GM19463 (cell line): ENCODE results near the gene EIF3M.

Source experiments
- ATAC-seq: cut with Tn5 transposase; IDR thresholded peaks from one replicate; pipeline ENCODE4 v1.9.1; 2021; ENCODE audit warnings: mild to moderate bottlenecking, moderate library complexity; ENCODE audit not compliant: unreplicated experiment

EIF3M gene

DNA sequence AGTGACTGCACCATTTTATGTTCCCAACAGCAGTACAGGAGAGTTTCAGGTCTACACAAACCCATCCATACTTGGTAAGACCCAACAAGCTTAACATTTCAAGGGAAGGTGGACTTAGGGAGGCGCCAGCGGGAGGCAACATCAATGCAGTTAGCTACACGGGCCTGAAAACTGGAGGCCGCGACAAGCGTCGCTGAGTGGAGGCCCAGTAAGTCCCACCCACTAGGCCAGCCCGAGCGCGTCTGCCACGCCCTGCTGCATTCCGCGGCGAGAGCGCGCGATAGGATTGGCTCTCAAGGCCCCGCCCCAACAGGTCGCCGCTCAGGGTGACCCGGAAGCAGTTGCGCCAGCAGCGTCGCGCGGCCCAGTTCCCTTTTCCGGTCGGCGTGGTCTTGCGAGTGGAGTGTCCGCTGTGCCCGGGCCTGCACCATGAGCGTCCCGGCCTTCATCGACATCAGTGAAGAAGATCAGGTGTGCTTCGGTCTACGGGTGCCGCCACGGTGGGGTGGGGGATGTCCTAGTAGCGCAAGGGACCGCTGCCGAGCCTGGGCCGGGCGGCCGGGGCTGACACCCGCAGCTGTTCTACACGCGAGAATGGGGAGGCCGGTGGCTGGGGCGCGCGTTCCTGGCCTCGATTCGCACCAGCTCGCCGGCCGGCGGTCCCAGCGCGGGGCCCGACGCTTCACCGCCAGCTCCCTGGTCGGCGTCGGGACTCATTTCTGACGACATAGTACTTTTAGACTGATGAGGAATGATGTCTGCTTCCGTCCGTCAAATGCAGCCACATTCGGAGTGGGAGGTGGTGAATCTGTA lies at the start of gene EIF3M:
TSS of gene EIF3M (plus strand) at position 373 of the 813 bp plus-strand sequence. CDS start at position 430, 57 bp downstream.
- peak; percentile 98 for ATAC-seq

DNA sequence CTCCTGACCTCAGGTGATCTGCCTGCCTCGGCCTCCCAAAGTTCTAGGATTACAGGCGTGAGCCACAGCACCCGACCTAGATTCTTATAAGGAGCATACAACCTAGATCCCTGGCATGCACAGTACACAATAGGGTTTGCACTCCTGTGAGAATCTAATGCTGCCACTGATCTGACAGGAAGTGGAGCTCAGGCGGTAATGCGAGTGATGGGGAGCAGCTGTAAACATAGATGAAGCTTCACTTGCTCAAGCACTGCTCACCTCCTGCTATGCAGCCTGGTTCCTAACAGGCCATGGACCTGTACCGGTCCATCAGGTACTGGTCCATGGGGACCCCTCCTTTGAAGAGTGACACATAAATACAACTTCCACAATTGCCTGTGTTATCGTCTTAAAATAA lies 44.8 kb upstream of the EIF3M start:
- ATAC-seq: no peak

DNA sequence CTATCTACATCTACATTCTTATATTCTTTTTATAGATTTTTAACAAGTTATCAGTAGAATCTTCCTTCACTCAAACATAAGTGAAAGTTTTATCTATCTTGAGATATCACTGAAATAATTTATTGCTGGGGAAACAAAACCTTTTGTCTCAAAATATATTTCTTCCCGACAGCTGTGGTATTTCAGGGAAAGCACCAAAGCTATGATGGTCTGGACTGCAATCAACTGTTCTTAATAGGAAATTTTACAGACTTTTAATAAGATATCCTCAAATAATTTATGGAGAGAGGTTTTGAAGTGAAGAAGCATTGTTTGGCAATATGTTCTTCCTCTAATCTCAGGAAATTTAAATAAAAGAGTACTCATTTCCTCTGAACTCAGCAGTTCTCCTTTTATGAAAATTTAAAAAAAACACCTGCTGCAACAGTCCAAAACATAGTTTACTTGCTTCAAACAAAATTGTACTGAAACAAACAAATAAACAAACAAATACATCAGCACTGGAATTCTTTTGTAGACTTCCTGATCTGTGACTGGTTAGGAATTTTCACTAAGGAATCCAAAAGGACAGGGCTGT lies 33.9 kb upstream of the EIF3M start:
- no peak for ATAC-seq

DNA sequence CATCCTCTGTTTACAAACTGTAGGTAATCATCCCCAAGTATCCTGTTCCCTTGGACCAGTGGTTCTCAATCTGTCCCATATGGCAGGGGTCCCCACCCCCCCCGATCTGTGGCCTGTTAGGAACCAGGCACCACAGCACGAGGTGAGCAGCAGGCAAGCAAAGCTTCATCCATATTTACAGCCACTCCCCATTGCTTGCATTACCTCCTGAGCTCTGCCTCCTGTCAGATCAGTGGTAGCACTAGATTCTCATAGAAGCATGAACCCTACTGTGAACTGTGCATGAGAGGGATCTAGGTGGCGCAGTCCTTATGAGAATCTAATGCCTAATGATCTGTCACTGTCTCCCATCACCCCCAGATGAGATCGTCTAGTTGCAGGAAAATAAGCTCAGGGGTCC lies 33.4 kb upstream of the EIF3M start:
- ATAC-seq: no peak

DNA sequence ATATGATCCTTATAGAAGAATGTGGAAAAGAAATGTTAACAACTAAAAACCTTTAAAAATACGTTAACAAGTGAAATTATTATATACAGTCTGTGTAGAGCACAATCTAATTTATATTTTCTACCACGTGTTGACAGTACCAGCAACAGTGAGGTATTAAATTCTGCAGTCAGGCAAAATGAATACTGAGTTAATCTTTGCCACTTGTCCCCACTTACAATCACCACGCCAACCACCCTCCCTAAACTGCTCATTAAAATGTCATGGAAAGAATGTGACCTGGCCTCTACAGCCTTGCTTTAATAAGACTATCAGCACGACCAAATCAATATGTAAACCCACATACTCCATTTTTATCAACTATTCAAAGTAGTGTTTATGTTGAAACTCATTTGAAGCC lies 28.5 kb upstream of the EIF3M start:
- no peak for ATAC-seq

DNA sequence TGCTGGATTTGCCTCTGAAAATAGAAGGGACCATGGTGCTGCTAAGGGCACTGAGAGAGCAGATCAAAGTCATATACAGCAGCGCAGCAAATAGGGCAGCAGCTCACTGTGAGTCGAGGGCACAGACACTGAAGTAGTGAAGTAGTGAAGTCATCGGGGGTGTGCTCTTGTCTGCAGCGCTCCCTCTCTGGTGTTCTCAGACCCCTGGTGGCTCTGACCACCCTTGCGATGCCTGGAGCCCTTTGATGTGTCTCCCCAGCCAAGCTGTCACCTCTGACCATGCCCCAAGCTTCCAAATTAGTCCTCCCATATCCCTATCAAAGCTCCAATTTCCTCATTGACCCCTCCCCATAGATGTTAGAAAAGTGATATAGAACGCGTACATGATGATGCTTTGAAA lies 27.7 kb upstream of the EIF3M start:
- ATAC-seq: no peak

DNA sequence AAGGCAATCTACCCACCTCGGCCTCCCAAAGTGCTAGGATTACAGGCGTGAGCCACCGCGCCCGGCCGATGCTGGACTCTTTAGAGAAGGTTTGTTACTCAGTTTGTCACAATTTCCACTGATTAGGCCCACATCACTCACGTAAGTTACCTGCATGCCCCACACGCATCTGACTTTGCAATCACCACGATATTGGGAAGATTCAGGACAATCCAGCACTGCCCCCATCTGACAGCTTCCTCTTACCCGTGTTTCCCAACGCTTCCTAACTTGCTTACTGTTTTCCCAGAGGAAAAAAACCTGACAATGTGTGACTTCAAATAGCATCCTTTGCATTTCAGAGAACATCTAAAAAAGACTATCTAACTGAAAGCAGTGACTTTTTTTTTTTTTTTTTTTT lies 21.8 kb upstream of the EIF3M start:
- no peak for ATAC-seq

DNA sequence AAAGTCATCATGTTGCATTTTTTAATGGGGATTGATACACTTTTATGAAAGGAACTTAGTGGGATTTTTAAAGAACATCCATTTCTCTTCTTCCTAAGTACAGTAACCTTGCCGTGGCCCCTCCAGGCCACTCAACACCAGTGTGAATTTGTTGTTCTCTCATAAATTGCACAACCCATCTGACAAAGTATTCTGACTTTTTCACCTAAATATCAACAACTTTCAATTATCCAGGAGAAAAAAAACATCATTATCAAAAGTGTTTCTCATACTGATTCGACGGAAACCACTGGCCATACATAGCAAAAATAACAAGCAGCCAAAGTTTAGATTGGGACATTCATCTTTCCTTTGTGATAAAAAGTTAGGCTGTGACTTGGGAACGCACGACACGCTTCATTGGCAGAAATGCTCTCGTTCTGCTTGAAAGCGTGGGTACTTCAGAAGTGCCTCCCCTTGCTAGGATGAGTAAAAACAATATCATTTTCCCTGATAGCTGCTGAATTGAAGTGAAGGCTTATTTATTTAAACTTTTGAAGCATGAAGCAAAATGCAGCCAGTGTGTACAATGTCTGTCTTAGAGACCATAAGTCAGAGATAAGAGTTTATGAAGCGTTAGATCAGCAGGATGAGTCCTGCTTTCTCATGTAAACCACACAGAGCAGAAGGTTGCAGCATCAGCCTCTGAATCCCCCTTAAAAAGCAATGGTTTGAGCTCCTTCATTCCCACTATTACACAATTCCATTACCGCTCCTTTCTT lies 20.6 kb upstream of the EIF3M start:
- no peak for ATAC-seq

DNA sequence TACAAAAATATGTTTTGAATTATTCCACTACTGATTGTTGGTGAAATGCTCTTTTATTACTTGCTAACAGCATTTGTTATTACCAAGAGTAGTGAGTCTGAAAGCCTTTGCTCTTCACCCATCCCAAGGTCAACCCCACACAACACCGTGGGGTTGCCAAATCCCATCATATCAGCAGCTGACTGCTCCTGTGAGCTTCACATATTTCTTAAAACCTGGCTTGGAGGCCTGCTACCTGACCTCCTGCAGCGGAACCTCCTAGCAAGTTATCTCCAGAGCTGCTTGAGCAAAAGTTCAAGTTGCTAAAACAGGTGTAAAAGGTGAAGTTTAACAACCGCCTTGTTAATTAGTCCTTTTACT lies 20.1 kb upstream of the EIF3M start:
- no peak for ATAC-seq

DNA sequence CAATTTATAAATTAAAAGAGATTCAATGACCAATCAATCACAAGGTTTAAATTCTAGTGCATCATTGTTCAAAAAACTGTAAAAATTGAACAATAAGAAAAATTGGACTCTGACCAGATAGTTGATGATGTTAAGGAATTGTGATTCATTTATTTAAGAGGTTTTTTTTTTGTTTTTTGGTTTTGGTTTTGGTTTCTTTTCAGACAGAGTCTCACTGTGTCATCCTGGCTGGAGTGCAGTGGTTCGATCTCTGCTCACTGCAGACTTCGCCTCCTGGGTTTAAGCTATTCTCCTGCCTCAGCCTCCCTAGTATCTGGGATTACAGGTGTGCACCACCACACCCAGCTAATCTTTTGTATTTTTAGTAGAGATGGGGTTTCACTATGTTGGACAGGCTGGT lies 17.1 kb upstream of the EIF3M start:
- ATAC-seq: no peak

DNA sequence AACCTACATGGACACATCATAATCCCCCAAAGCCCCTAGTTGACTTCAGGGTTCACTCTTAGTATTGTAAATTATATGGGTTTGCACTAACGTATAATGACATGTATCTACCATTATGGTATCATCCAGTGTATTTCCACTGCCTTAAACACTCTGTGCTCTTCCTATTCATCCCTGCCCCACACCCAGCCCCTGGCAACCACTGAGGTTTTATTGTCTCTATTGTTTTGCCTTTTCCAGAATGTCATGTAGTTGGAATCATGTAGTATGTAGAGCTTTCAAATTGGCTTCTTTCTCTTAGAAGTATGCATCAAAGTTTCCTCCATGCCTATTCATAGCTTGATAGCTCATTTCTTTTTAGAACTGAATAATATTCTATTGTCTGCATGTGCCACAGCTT lies 16.5 kb upstream of the EIF3M start:
- ATAC-seq: no peak

DNA sequence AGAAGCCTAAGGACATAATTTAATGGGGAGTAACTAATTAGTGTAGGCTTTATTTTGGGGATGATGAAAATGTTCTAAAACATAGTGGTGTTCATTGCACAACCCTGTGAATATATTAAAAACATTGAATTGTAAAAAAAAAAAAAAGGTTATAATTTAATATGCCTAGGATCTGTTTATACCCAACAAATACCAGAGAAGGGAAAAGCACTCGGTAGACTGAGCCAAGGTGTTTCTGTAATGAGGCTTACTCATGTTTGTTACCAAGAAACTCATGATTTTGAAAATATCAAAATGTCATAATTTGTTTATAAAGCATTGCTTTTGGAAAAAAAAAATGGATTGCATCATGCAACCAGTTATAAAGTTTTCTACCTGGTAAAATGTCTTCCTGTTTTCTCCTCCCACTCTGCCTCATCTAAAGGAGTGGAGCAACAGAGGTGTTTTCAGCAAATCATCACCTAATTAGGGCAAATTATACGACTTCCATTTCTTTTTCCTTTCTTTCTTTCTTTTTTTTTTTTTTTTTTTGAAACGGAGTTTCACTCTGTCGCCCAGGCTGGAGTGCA lies 14.2 kb upstream of the EIF3M start:
- ATAC-seq: no peak

DNA sequence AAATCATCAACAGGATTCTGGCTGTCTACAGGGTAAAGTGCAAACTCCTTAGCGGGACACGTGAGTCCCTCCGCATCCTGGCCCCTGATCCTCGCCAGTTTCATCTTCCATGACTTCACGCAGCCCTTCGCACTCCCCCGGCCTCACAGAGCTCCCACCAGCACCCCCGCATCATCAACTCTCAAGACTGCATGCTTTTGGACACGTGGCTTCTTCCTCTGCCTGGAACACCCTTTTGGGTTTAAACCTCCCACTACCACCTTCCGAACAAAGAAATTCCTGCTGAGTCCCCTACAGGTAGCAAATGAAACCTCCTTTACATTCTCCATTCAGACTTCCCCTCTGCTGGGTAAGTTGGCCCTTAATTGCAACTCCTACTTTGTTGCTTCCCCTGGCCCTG lies 12.6 kb upstream of the EIF3M start:
- ATAC-seq: no peak

DNA sequence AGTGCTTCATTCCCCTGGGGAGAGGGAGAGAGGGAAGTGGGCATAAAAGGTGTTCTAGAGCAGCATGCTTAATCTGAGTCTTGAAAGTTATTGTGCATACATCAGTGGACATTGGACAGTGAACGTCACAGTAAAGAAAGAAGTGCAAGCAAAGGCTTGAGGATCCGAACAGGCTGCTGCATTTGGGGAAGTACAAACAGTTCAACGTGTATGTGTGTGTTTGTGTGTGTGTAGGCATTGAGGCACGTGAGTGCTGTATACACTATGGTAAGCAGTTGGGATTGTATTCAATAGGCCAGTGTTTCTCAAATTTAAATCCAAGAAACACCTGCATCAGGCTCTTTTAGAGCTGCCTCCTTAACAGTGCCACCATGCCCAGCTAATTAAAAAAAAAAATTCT lies 10.4 kb upstream of the EIF3M start:
- no peak for ATAC-seq

DNA sequence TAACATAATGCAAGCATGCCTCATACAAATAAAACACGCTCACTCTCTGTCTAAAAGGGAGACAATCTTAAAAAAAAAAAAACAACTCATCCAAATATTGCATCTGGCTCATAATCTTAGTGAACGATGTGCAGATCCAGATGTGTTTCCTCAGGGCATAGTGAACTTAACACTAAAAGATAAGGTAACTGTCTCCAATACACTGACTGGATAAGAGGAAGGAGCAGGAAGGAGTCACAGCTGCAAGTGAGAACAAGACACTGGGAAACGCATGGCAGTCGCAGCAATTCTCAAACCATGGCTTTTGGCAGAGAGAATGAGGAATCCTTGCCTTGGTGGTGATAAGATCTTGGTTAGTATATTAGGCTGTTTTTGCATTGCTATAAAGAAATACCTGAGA lies 9.2 kb upstream of the EIF3M start:
- ATAC-seq: no peak

DNA sequence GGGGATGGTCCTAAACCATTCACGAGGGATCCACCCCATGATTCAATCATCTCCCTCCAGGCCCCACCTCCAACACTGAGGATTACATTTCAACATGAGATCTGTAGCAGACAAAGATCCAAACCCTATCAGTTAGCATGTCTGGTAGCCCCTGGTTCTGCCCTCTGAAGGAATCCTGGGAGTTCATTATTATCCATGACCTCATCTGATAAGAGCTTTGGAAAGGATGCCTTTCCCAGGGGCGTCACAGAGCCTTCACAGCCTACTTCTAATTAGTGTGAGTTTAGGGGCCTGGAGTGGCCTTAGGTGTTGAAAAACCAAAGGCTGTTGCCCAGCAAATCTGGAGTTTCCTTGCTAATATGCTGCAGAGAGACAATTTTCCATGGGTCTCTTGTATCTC lies 8.6 kb upstream of the EIF3M start:
- no peak for ATAC-seq

DNA sequence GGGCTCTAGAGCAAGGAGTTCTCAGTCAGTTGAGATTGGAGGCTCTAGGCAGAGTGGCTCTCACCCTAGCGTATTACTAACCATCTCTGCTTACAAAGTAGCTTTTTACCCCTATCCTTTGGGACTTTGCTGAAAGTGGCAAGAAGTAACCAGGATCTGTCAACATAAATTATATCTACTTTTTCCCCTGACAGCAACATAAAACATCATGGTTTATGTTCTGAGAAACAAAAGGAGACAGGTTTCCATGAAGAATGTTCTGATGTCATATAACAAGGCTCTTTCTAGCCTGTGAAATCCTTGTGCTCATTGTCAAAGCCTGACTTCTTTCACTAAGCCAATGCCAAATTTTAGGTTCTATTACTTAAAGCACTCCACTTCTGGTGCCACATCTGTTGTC lies 7.2 kb upstream of the EIF3M start:
- ATAC-seq: no peak

DNA sequence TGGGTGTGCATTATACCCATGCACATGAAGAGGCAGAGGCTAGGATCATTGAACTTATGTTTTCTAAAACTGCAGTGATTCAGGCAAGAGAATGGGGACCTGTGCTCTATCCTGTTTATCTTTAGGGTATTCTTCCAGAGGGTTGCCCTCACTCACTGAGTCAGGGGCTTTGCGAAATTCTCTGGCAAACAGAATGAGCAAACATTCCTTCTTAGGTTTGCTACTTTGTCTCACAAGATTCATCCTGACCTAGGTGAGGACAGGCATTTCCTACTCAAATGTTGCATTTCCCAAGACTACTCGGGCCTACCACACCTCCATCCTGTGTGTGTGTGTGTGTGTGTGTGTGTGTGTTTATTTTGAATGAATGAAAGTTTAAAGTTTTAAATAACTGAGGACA lies 2.7 kb upstream of the EIF3M start:
- ATAC-seq: no peak

DNA sequence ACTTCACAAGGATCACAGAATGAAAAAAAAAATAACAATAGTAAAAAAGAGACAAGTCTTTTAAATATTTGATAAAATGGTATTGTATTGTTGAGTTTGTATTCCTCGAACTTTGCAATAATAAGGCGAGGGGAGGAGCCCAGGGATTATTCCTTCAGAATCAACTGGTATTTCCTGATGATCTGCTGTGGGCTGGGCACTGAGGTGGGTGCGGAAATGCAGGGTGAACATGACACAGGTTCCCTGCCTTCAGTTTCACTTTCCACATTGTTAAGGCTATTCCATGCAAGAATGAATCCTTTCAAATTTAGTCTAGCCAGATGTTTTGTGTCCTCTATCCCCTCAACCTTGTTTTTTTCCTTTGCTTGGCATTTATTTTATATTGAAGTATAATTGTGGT lies 2.1 kb upstream of the EIF3M start:
- no peak for ATAC-seq

DNA sequence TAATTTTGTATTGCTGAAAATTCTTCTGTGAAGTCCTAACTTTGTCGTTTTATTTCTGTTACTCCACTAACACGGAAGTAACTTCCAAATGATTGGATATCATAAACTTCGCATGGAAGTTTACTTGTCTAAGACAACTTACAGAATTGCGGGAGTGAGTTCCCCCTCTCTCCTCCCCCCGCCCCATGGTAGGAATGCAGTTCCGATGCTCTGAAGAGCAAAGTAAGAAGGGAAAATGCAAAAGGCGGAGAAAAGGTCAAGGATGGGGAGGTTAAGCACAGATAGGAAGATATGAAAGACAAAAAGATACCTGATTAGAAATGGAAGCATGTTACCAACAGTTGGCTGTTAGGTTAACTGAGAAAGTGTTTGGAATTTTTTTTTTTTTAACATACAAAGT lies 1.3 kb downstream of the EIF3M start:
- ATAC-seq: no peak

DNA sequence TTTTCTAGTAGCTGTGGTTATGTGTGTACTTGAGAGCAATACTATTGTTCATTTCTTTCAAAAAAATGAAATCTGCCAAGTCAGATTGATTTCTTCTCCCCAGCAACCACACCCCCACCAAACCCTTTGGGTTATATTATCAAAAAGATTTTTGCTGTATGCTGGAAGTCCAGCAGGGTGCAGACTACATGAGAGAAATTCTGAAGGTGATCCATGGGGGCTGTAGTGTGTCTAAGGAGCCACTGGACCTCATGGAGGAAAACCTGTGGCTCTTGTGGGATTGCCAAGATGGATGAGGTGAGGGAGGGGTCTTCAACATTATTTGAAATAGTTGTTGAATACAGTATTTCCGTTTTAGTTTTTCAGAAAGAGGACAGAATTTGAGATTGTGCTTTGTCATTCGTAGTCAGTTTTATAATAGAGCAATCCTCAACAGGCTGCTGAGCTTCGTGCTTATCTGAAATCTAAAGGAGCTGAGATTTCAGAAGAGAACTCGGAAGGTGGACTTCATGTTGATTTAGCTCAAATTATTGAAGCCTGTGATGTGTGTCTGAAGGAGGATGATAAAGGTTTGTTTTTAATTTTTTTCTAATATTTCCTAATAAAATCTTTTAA lies 3.1 kb downstream of the EIF3M start:
- ATAC-seq: no peak
